MM.1S (cell line): ENCODE data around the gene ZCCHC18.

ENCODE experiments used
- DNase-seq: peaks from one replicate; pipeline ENCODE4 v3.0.0-alpha.2; 2015
- H2AFZ ChIP-seq: fragments of 300-600 bp; sonication (generic); 2 replicates; pipeline ENCODE4 v1.6.0; 2016; ENCODE audit warnings: antibody characterized with exemption, low read length
- H3F3A ChIP-seq: fragments of 300-600 bp; sonication (generic); 2 replicates; pipeline ENCODE4 v1.6.1; 2016; ENCODE audit warnings: mild to moderate bottlenecking, antibody characterized with exemption, low read length, moderate library complexity, mixed read lengths; ENCODE audit not compliant: insufficient read depth
- H3K27ac ChIP-seq: fragments of 300-600 bp; sonication (generic); 2 replicates; pipeline ENCODE4 v1.5.1; 2016; ENCODE audit warnings: mild to moderate bottlenecking, low read length
- H3K27me3 ChIP-seq: fragments of 300-600 bp; sonication (generic); replicated peaks from 2 replicates; pipeline ENCODE4 v1.6.0; 2016; ENCODE audit warnings: low read length; ENCODE audit not compliant: insufficient read depth
- H3K36me3 ChIP-seq: fragments of 300-600 bp; sonication (generic); replicated peaks from 2 replicates; pipeline ENCODE4 v1.6.1; 2016; ENCODE audit warnings: mild to moderate bottlenecking, low read length, mixed read lengths; ENCODE audit not compliant: insufficient read depth
- H3K4me1 ChIP-seq: fragments of 300-600 bp; sonication (generic); 2 replicates; pipeline ENCODE4 v1.6.1; 2016; ENCODE audit warnings: low read length, mixed read lengths
- H3K4me2 ChIP-seq: fragments of 300-600 bp; sonication (generic); 2 replicates; pipeline ENCODE4 v1.6.0; 2016; ENCODE audit warnings: low read depth, low read length
- H3K4me3 ChIP-seq: fragments of 300-600 bp; sonication (generic); 2 replicates; pipeline ENCODE4 v1.5.1; 2016; ENCODE audit warnings: low read length, mixed read lengths
- H3K79me2 ChIP-seq: fragments of 300-600 bp; sonication (generic); 2 replicates; pipeline ENCODE4 v1.6.1; 2016; ENCODE audit warnings: mixed run types, low read length, mixed read lengths
- H3K9ac ChIP-seq: fragments of 300-600 bp; sonication (generic); 2 replicates; pipeline ENCODE4 v1.6.1; 2016; ENCODE audit warnings: low read length, mixed read lengths
- H3K9me2 ChIP-seq: fragments of 300-600 bp; sonication (generic); replicated peaks from 2 replicates; pipeline ENCODE4 v1.6.1; 2016; ENCODE audit warnings: mild to moderate bottlenecking, low read length, mixed read lengths; ENCODE audit not compliant: insufficient read depth
- H3K9me3 ChIP-seq: fragments of 300-600 bp; sonication (generic); replicated peaks from 2 replicates; pipeline ENCODE4 v1.6.1; 2016; ENCODE audit warnings: mild to moderate bottlenecking, low read length, mixed read lengths; ENCODE audit not compliant: insufficient read depth
- H4K20me1 ChIP-seq: fragments of 300-600 bp; sonication (generic); 2 replicates; pipeline ENCODE4 v1.6.1; 2016; ENCODE audit warnings: mild to moderate bottlenecking, low read length, moderate library complexity, mixed read lengths; ENCODE audit not compliant: insufficient read depth
- EZH2 ChIP-seq: fragments of 300-600 bp; sonication (generic); optimal IDR thresholded peaks from 2 replicates; pipeline ENCODE3; 2017; ENCODE audit warnings: low read depth, mild to moderate bottlenecking, antibody characterized with exemption, low read length, mixed read lengths
- EZH2phosphoT487 ChIP-seq: fragments of 300-600 bp; sonication (generic); IDR thresholded peaks from 2 replicates; pipeline ENCODE4 v1.6.1; 2018; ENCODE audit warnings: antibody characterized with exemption, low read length
- TF ChIP-seq, protein P1 (sequence below): fragments of 300-600 bp; sonication (generic); IDR thresholded peaks from 2 replicates; pipeline ENCODE4 v1.5.1; 2016; ENCODE audit warnings: antibody characterized with exemption, low read length, mixed read lengths

ZCCHC18 gene

DNA sequence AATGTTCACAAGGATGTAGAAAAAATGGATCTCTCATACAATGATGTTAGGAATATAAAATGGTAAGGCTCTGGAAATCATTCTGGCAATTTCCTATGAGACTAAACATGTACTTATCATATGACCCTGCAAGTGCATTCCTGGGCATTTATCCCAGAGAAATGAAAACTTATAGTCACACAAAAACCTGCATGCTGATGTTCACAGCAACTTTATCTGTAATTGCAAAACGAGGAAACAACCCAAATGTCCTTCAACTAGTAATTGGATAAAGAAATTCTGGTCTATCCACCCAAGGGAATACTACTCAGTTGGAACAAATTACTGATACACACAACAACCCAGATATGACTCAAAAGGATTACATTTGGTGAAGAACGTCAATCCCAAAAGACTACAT lies 14.5 kb downstream of the ZCCHC18 start:
- H3K27me3 ChIP-seq: no peaks in the 10 kb centered on the region
- H3K4me2 ChIP-seq: no peak overlapping the region
- H3K9me3 ChIP-seq: no peaks in the 10 kb centered on the region
- TF ChIP-seq EZH2phosphoT487: no peak
- TF ChIP-seq EZH2: no peak
- TF ChIP-seq, protein P1, sequence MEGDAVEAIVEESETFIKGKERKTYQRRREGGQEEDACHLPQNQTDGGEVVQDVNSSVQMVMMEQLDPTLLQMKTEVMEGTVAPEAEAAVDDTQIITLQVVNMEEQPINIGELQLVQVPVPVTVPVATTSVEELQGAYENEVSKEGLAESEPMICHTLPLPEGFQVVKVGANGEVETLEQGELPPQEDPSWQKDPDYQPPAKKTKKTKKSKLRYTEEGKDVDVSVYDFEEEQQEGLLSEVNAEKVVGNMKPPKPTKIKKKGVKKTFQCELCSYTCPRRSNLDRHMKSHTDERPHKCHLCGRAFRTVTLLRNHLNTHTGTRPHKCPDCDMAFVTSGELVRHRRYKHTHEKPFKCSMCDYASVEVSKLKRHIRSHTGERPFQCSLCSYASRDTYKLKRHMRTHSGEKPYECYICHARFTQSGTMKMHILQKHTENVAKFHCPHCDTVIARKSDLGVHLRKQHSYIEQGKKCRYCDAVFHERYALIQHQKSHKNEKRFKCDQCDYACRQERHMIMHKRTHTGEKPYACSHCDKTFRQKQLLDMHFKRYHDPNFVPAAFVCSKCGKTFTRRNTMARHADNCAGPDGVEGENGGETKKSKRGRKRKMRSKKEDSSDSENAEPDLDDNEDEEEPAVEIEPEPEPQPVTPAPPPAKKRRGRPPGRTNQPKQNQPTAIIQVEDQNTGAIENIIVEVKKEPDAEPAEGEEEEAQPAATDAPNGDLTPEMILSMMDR: no peak
- H2AFZ ChIP-seq: no peak overlapping the region
- H3K27ac ChIP-seq: no peak overlapping the region
- H3K4me1 ChIP-seq: no peaks in the 10 kb centered on the region
- DNase-seq: no peak
- H3K9me2 ChIP-seq: no peaks in the 10 kb centered on the region
- no peaks in the 10 kb centered on the region for H3F3A ChIP-seq
- no peaks in the 10 kb centered on the region for H3K36me3 ChIP-seq
- no peak overlapping the region for H3K4me3 ChIP-seq
- H3K79me2 ChIP-seq: no peaks in the 10 kb centered on the region
- no peak overlapping the region for H3K9ac ChIP-seq
- H4K20me1 ChIP-seq: no peaks in the 10 kb centered on the region

DNA sequence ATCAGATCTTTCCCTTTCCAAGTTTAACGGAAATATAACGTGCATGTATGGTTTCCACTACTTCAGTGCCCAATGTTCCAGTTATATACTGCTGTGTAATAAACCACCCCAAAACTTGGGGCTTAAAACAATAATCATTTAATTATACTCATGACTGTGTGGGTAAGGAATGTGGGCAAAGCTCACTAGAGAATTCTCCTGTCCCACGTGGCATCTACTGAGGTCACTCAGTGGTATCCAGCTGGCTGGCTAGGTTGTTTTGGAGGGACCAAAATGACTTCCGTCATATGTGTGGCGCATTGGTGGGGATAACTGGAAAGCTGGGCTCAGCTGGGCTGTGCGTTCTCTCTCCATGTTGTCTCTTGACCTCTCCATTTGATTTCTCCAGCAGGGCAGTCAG lies 18.5 kb downstream of the ZCCHC18 start:
- no peak for TF ChIP-seq EZH2phosphoT487
- no peak for TF ChIP-seq EZH2
- TF ChIP-seq, protein P1: no peak
- no peaks in the 10 kb centered on the region for H3K79me2 ChIP-seq
- no peaks in the 10 kb centered on the region for H3F3A ChIP-seq
- no peaks in the 10 kb centered on the region for H4K20me1 ChIP-seq
- H3K4me1 ChIP-seq: no peaks in the 10 kb centered on the region
- H3K36me3 ChIP-seq: no peaks in the 10 kb centered on the region
- H3K27ac ChIP-seq: no peak overlapping the region
- no peak overlapping the region for H3K4me2 ChIP-seq
- no peak overlapping the region for H2AFZ ChIP-seq
- no peak overlapping the region for H3K4me3 ChIP-seq
- no peaks in the 10 kb centered on the region for H3K9me2 ChIP-seq
- H3K9ac ChIP-seq: no peak overlapping the region
- H3K27me3 ChIP-seq: no peaks in the 10 kb centered on the region
- no peaks in the 10 kb centered on the region for H3K9me3 ChIP-seq
- no peak for DNase-seq

DNA sequence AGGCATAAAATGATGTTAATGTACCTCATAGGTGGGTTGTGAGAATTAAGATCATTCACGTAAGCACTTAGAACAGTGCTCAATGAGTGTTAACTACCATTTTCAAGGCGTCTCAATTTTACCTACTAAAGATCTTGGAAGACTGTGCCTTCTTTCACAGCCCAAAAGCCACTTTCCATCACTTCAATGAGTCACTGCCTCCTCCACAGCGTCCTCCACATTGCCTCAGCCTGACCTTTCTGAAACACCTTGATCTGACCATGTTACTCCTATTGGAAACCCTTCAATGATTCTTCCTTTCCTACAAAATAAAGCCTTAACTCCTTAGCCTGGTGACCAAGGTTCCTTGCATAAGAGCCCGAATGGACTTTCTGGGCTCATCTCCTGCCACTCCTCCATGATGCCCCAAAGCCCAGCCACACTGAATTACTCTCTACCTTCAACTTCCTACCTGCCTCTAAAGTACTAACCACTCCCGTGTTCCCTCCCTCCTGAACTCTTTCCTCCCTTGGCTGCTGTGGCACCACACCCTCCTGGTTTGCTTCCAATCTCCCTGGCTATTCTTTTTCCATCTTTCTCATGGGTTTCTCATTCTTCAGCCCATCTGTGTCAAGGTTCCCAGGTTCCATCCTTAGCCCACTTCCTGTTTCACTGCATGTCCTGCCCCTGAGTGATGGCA lies 22.4 kb downstream of the ZCCHC18 start:
- Histone ChIP-seq H2AFZ (no peak overlapping the region), H3K4me1 (0 out of 2 replicates have a peak, but pooled peaks cover 3% of the 10 kb centered on the region), H3K4me3 (no peak overlapping the region), H4K20me1 (no peaks in the 10 kb centered on the region), H3K27me3 (no peaks in the 10 kb centered on the region), H3K9me3 (no peaks in the 10 kb centered on the region), H3K36me3 (no peaks in the 10 kb centered on the region), H3K79me2 (no peaks in the 10 kb centered on the region), H3K9ac (no peak overlapping the region), H3K27ac (no peak overlapping the region), H3K4me2 (no peak overlapping the region), H3K9me2 (no peaks in the 10 kb centered on the region), H3F3A (no peaks in the 10 kb centered on the region)
- TF ChIP-seq EZH2: no peak
- TF ChIP-seq EZH2phosphoT487: no peak
- TF ChIP-seq, protein P1: no peak
- DNase-seq: no peak
